ENCODE data around the gene DOK6. TPM values are rescaled to one million over a fixed set of nuclear protein-coding genes. Genes with fewer than 3 reads are reported as not detected.

DOK6 gene
- total and polyA plus RNA-seq, 11 donors = 0.46 to 9.7 (median 2.9) TPM

GRCh38 chr18:69455125-69455524 is 54.4 kb downstream of the DOK6 start:
- intact Hi-C loops (cut with DNase I) = no loop called here
- TF ChIP-seq POLR2A (IDR thresholded peaks at IDR 0.05) (no peak), CTCF (IDR thresholded peaks at IDR 0.05) (no peak)
- WGBS, 4 donors = 55 to 75% (median 58%) methylated on average over 1 of the region's 1 CpG

GRCh38 chr18:69469444-69469919 is 68.8 kb downstream of the DOK6 start:
- H3K4me3 ChIP-seq = no peak overlapping the region
- peak in 1 of 5 donors; percentile 54 for DNase-seq
- no peaks in the 10 kb centered on the region for H3K4me1 ChIP-seq
- ATAC-seq = no peak
- 81 to 91% (median 85%) methylated on average over 24 to 27 of the region's 27 CpGs for WGBS, 4 donors
- H3K27me3 ChIP-seq = no peaks in the 10 kb centered on the region
- intact Hi-C loops (cut with DNase I) = no loop called here
- H3K9me3 ChIP-seq = peaks cover 0 to 7% (median 0%) of the 10 kb centered on the region in 12 donors
- TF ChIP-seq POLR2A (IDR thresholded peaks at IDR 0.05) (no peak), CTCF (IDR thresholded peaks at IDR 0.05) (peak in 3 of 12 donors; percentile 11 to 21 (median 15))
- H3K36me3 ChIP-seq = no peaks in the 10 kb centered on the region
- no peak overlapping the region for H3K27ac ChIP-seq

More at GRCh38 chr18:69455125-69455524, 54.4 kb downstream of the DOK6 start:
- peaks cover 0 to 20% (median 2%) of the 10 kb centered on the region in 12 donors for H3K9me3 ChIP-seq
- DNase-seq = no peak
- H3K27ac ChIP-seq = no peak overlapping the region
- H3K4me3 ChIP-seq = no peak overlapping the region
- H3K36me3 ChIP-seq = no peaks in the 10 kb centered on the region
- ATAC-seq = no peak
- H3K4me1 ChIP-seq = peaks cover 0 to 3% (median 0%) of the 10 kb centered on the region in 12 donors
- H3K27me3 ChIP-seq = no peaks in the 10 kb centered on the region

GRCh38 chr18:69480460-69480859 is 79.8 kb downstream of the DOK6 start:
- Histone ChIP-seq H3K36me3 (no peaks in the 10 kb centered on the region), H3K9me3 (no peaks in the 10 kb centered on the region), H3K27ac (no peak overlapping the region), H3K27me3 (no peaks in the 10 kb centered on the region), H3K4me3 (no peak overlapping the region), H3K4me1 (peaks cover 0 to 3% (median 0%) of the 10 kb centered on the region in 12 donors)
- no peak for ATAC-seq
- 82 to 86% (median 84%) methylated on average over 5 of the region's 5 CpGs for WGBS, 4 donors
- intact Hi-C loops (cut with DNase I) = loop anchor here in 1 of 10 donors (10.0 kb wide), 1 partner anchor 614 kb away; no protein-coding TSS in a partner anchor
- TF ChIP-seq POLR2A (IDR thresholded peaks at IDR 0.05) = no peak
- DNase-seq = no peak

GRCh38 chr18:69483574-69483973 is 82.9 kb downstream of the DOK6 start:
- intact Hi-C loops (cut with DNase I) = loop anchor here in 1 of 10 donors (10.0 kb wide), 1 partner anchor 611 kb away; no protein-coding TSS in a partner anchor
- H3K27me3 ChIP-seq = no peaks in the 10 kb centered on the region
- DNase-seq (no peak), ATAC-seq (no peak)
- peaks cover 0 to 3% (median 0%) of the 10 kb centered on the region in 12 donors for H3K4me1 ChIP-seq
- no peak overlapping the region for H3K4me3 ChIP-seq
- no peak overlapping the region for H3K27ac ChIP-seq
- no peaks in the 10 kb centered on the region for H3K36me3 ChIP-seq
- TF ChIP-seq CTCF (IDR thresholded peaks at IDR 0.05) (no peak), POLR2A (IDR thresholded peaks at IDR 0.05) (no peak)
- H3K9me3 ChIP-seq = peaks cover 0 to 10% (median 2%) of the 10 kb centered on the region in 12 donors
- WGBS, 4 donors = 85 to 90% (median 88%) methylated on average over 5 of the region's 5 CpGs
